K562 (cell line): Measurements from ENCODE around the gene MICAL2. TPM values are rescaled to one million over a fixed set of nuclear protein-coding genes. Genes with fewer than 3 reads are reported as not detected.
A peak's percentile ranks its signal among the peaks of the same experiment; 100 is the strongest.

ENCODE experiments used
- ATAC-seq: fragments of 200-7000 bp; cut with Tn5 transposase; 3 replicates; pipeline ENCODE4 v1.9.1; 2020; ENCODE audit warnings: moderate library complexity
- BruUV-seq: library from RNA; stranded (reverse); fragments of 400-500 nt; replicated peaks from 2 replicates; lab custom pipeline; 2021; lab: Mats Ljungman, UMichigan
- CTCF ChIA-PET: fragments of 300-600 bp; formaldehyde crosslinking; extraction: SDS; loops from one replicate; lab custom pipeline; 2021; ENCODE audit warnings: low intra/inter-chr PET ratio; lab: Yijun Ruan, JAX
- POLR2A ChIA-PET: fragments of 300-600, 350-650 bp; sonication (Branson Sonifier 250); formaldehyde crosslinking; extraction: SDS; loops from one replicate; lab custom pipeline; 2021; ENCODE audit warnings: antibody characterized with exemption, inconsistent platforms; lab: Yijun Ruan, JAX
- DNase-seq, 4 experiments: peaks; one replicate each; pipeline versions ENCODE4 v3.0.0 to v3.0.0-alpha.2; 2011 to 2018; ENCODE audit warnings: low spot score in 3 of 4, mixed read lengths in 3 of 4; ENCODE audit errors: extremely low read depth in 1 of 4
- FAIRE-seq: peaks from 2 replicates; lab custom pipeline; 2011; peaks lifted over from hg19 to GRCh38; lab: Jason Lieb, UNC
- H2AFZ ChIP-seq: 2 replicates; pipeline ENCODE4 v1.6.0; 2011; ENCODE audit warnings: low read depth, low read length, control low read depth, inconsistent platforms
- H3K27ac ChIP-seq: fragments of 200-600 bp; 3 replicates; pipeline ENCODE4 v1.8.0; 2011; ENCODE audit warnings: low read depth, mild to moderate bottlenecking, control low read depth, inconsistent platforms, low read length, moderate library complexity, mixed read lengths; ENCODE audit errors: extremely low read depth
- H3K27me3 ChIP-seq, 2 experiments: fragments of 300-600 bp in 1 of 2; 2 replicates in 1 of 2; 3 replicates in 1 of 2; pipeline versions ENCODE4 v1.6.0 to v1.8.0; 2011; ENCODE audit warnings: inconsistent platforms in 2 of 2, low read length in 2 of 2, mild to moderate bottlenecking in 1 of 2, mixed read lengths in 1 of 2, moderate library complexity in 1 of 2; ENCODE audit not compliant: control insufficient read depth in 2 of 2, insufficient read depth in 2 of 2
- H3K36me3 ChIP-seq: fragments of 300-600 bp; 3 replicates; pipeline ENCODE4 v1.8.0; 2011; ENCODE audit warnings: mild to moderate bottlenecking, low read length, inconsistent platforms; ENCODE audit not compliant: control insufficient read depth, insufficient read depth
- H3K4me1 ChIP-seq, 2 experiments: fragments of 200-600 bp in 1 of 2; replicated peaks in 1 of 2; 2 replicates in 1 of 2; 3 replicates in 1 of 2; pipeline versions ENCODE4 v1.5.1 to v1.8.0; 2011; ENCODE audit warnings: inconsistent platforms in 2 of 2, low read length in 2 of 2, mild to moderate bottlenecking in 1 of 2, mixed read lengths in 1 of 2, moderate library complexity in 1 of 2; ENCODE audit not compliant: control insufficient read depth in 2 of 2, insufficient read depth in 2 of 2
- H3K4me2 ChIP-seq: 2 replicates; pipeline ENCODE4 v1.6.1; 2011; ENCODE audit warnings: low read length, control low read depth, inconsistent platforms, mixed read lengths; ENCODE audit not compliant: insufficient read depth
- H3K4me3 ChIP-seq: fragments of 200-600 bp; sonication (generic), shearing (Covaris generic); 2 replicates; pipeline ENCODE4 v1.5.1; 2016; ENCODE audit warnings: control low read depth, inconsistent platforms
- H3K79me2 ChIP-seq: fragments of 200-600 bp; 3 replicates; pipeline ENCODE4 v1.8.0; 2011; ENCODE audit warnings: low read length, inconsistent platforms; ENCODE audit not compliant: control insufficient read depth, insufficient read depth
- H3K9ac ChIP-seq, 2 experiments: 2 replicates each; pipeline versions ENCODE4 v1.6.0 to v1.6.1; 2011; ENCODE audit warnings: low read depth in 2 of 2, low read length in 2 of 2, control low read depth in 1 of 2, inconsistent platforms in 1 of 2, mild to moderate bottlenecking in 1 of 2, mixed read lengths in 1 of 2; ENCODE audit not compliant: insufficient read depth in 1 of 2
- H3K9me1 ChIP-seq: one replicate; pipeline ENCODE4 v1.6.0; 2011; ENCODE audit warnings: inconsistent platforms, mild to moderate bottlenecking, low read length, moderate library complexity; ENCODE audit not compliant: control insufficient read depth, insufficient read depth
- H3K9me3 ChIP-seq: replicated peaks from 2 replicates; pipeline ENCODE4 v1.5.1; 2011; ENCODE audit warnings: low read depth, low read length, inconsistent platforms; ENCODE audit not compliant: control insufficient read depth, insufficient read depth
- H4K20me1 ChIP-seq: replicated peaks from 2 replicates; pipeline ENCODE4 v1.6.1; 2011; ENCODE audit warnings: low read length, inconsistent platforms, mixed read lengths; ENCODE audit not compliant: control insufficient read depth, insufficient read depth
- ADNP ChIP-seq: fragments of 200-800 bp; sonication (Bioruptor generic); IDR thresholded peaks from 2 replicates; pipeline ENCODE4 v1.6.1; 2016; ENCODE audit warnings: missing genetic modification characterization, missing compliant biosample characterization
- BRF1 ChIP-seq: IDR thresholded peaks from 3 replicates; pipeline ENCODE4 v1.6.1; 2011; ENCODE audit warnings: borderline replicate concordance, mild to moderate bottlenecking; ENCODE audit not compliant: insufficient read length; ENCODE audit errors: extremely low read depth
- CBFA2T3 ChIP-seq: fragments of 450-650 bp; IDR thresholded peaks from 2 replicates; pipeline ENCODE4 v1.6.1; 2017
- HNRNPK ChIP-seq: fragments of 200-400 bp; formaldehyde crosslinking; IDR thresholded peaks from one replicate; pipeline ENCODE4 v1.6.1; 2018; ENCODE audit warnings: mild to moderate bottlenecking, low read depth, low read length; ENCODE audit not compliant: poor library complexity, severe bottlenecking
- KAT7 ChIP-seq: sonication (generic); formaldehyde crosslinking; IDR thresholded peaks from 2 replicates; pipeline ENCODE4 v1.8.0; 2022; ENCODE audit warnings: missing genetic modification reagents, mild to moderate bottlenecking, borderline replicate concordance
- NFE2L1 ChIP-seq: fragments of 450-650 bp; IDR thresholded peaks from 2 replicates; pipeline ENCODE4 v1.6.1; 2016; ENCODE audit warnings: missing genetic modification characterization, low read depth, mild to moderate bottlenecking, missing compliant biosample characterization, moderate library complexity, borderline replicate concordance
- ZNF717 ChIP-seq: fragments of 250-450 bp; sonication (Bioruptor Pico); IDR thresholded peaks from 2 replicates; pipeline ENCODE4 v1.5.0; 2021
- WGBS: fragments of 100-300 bp; shearing (Covaris generic); methylation state at CpG from one replicate; pipeline ENCODE4 v1.1.6; 2016; ENCODE audit warnings: low coverage, mixed read lengths; ENCODE audit not compliant: insufficient coverage; ENCODE audit errors: missing lambda C conversion rate; 5-methylcytosine and 5-hydroxymethylcytosine counted together
- in situ Hi-C: fragments of 300-500 bp; cut with MboI; formaldehyde crosslinking; loops from 4 replicates; pipeline ENCODE4 v1.15.0; 2018; ENCODE audit warnings: inconsistent platforms, mixed read lengths
- intact Hi-C: fragments of 100-400 bp; cut with micrococcal nuclease; formaldehyde crosslinking; loops from 2 replicates; pipeline ENCODE4 v1.14.2; 2022
- polyA plus RNA-seq, 8 experiments: library from polyadenylated mRNA; depleted of rRNA in 4 of 8; stranded (reverse) in 5 of 8; unstranded in 3 of 8; fragments of >200 nt; fragmentation: Nextera tagmentation in 2 of 8; fragmentation: Illumina TruSeq in 1 of 8; extraction: Ambion mirVana in 2 of 8; extraction: Trizol in 1 of 8; gene quantifications; 2 replicates each; pipeline versions ENCODE4 v1.2.1 to v1.2.3, GENCODE V29; 2011 to 2014; ENCODE audit warnings: inconsistent platforms in 1 of 8, missing spikeins in 1 of 8
- total RNA-seq, 7 experiments: library from RNA; depleted of rRNA in 6 of 7; stranded (reverse); fragments of >200 nt in 6 of 7; fragmentation: Illumina TruSeq in 2 of 7; extraction: Trizol in 2 of 7; gene quantifications; 2 replicates each; pipeline versions ENCODE4 v1.2.1 to v1.2.3, GENCODE V29; 2011 to 2021; ENCODE audit warnings: low replicate concordance in 1 of 7
- TF ChIP-seq, protein P1 (sequence below): fragments of 450-650 bp; IDR thresholded peaks from 2 replicates; pipeline ENCODE4 v1.6.1; 2016
- TF ChIP-seq, protein P2 (sequence below): fragments of 450-650 bp; IDR thresholded peaks from 2 replicates; pipeline ENCODE4 v1.7.0; 2016; ENCODE audit warnings: borderline replicate concordance

MICAL2 gene
- total and polyA plus RNA-seq, 9 of the 15 experiments (the other 6 are each of a cell fraction or from before 2014, with no cell fraction given): 4.7 to 64.2 (median 33.6) TPM

DNA sequence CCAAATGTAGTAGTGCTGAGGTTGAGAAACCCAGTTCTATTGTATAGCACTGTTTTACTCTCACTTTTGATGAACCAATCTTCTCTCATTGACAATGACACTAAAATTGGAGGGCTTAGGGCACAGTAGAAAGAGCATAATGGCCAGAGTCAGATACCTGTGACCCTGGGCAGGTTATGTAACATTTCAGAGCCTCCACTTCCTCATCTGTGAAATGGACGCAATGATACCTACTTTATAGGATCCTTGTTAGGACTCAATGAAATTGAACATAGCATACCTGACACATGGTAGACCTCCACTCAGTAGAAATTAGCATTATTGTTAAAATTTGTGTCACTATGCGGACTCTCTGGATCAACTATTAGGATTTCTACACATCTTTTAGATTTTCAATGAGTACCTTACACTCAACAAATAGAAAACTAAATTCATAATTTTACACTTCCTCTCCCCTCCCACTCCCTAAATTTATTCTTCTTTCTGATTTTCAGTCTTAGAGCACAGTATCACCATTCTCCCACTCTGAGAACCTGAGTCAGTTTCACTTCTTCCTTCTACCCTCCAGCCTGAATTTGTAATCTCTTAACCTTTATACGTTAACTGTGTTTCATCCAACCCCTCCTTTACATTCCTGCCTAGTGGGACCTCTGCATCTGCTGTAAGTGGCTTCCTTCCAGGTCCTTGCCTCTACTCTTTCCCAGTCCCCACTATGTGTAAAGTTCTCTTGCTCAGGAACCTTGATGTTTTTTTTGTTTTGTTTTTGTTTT, 78.3 kb downstream of the MICAL2 start (continued):
- TF ChIP-seq ADNP (peak; percentile 74), NFE2L1 (tag) (no peak), HNRNPK (no peak)

DNA sequence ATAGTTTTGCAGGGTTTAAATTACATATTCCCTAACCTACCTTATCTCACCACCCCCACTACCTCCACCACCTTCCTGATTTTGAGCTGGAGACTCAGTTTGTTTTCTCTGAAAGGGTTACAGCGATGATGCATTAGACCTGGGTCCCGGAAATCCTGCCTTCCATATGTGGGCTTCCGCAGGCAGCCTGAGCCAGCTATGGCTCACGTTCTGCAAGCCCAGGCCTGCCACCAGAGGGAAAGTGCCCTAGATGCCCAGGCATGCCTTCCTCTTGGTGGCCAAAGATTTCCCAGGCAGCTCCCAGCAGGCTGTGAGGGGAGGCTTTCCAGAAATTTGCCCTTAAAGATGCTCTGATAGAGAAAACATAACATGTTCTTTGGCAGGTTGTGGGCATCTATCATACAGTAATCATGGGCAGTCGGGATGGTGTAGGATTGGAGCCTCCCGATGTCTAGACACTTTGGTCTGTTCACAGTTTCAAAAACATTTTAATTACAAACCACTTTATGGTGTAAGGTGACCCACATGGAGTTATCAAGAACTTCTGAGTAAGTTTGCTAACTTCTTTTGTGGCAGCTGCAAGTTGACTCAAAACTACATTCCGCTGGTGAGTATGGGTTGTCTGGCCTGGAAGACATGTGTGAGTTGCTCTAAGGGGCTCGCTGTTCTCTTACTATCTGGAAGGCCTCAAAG, 79.3 kb downstream of the MICAL2 start:
- 80% methylated on average over 8 of the region's 8 CpGs for WGBS
- Histone ChIP-seq H2AFZ (no peak overlapping the region), H3K36me3 (peaks cover 5% of the 10 kb centered on the region), H3K79me2 (peaks cover 3% of the 10 kb centered on the region; the same call in 2 of the 3 replicates), H3K9ac (no peak overlapping the region), H4K20me1 (no peaks in the 10 kb centered on the region), H3K27ac (no peak overlapping the region), H3K9me1 (no peaks in the 10 kb centered on the region), H3K27me3 (no peaks in the 10 kb centered on the region), H3K9me3 (no peaks in the 10 kb centered on the region), H3K4me1 (peaks cover 28 to 32% of the 10 kb centered on the region in 2 experiments; a peak in 3 of 5 replicates), H3K4me3 (no peak overlapping the region), H3K4me2 (no peak overlapping the region)
- POLR2A ChIA-PET: interaction anchor here (0.6 to 1.8 kb wide), 2 partner anchors 11 to 18 kb away, joined by 3 to 11 read pairs; no protein-coding TSS in a partner anchor
- TF ChIP-seq ZNF717 (CRISPR knock-in tag): no peak
- TF ChIP-seq, protein P1, sequence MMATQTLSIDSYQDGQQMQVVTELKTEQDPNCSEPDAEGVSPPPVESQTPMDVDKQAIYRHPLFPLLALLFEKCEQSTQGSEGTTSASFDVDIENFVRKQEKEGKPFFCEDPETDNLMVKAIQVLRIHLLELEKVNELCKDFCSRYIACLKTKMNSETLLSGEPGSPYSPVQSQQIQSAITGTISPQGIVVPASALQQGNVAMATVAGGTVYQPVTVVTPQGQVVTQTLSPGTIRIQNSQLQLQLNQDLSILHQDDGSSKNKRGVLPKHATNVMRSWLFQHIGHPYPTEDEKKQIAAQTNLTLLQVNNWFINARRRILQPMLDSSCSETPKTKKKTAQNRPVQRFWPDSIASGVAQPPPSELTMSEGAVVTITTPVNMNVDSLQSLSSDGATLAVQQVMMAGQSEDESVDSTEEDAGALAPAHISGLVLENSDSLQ: no peak
- no peak for TF ChIP-seq BRF1
- TF ChIP-seq CBFA2T3: no peak
- TF ChIP-seq, protein P2, sequence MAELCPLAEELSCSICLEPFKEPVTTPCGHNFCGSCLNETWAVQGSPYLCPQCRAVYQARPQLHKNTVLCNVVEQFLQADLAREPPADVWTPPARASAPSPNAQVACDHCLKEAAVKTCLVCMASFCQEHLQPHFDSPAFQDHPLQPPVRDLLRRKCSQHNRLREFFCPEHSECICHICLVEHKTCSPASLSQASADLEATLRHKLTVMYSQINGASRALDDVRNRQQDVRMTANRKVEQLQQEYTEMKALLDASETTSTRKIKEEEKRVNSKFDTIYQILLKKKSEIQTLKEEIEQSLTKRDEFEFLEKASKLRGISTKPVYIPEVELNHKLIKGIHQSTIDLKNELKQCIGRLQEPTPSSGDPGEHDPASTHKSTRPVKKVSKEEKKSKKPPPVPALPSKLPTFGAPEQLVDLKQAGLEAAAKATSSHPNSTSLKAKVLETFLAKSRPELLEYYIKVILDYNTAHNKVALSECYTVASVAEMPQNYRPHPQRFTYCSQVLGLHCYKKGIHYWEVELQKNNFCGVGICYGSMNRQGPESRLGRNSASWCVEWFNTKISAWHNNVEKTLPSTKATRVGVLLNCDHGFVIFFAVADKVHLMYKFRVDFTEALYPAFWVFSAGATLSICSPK: no peak
- TF ChIP-seq KAT7 (CRISPR knock-in tag): no peak
- no TSS peak for BruUV-seq
- intact Hi-C loops: no loop called here
- CTCF ChIA-PET: no interaction called here
- in situ Hi-C loops: no loop called here
- FAIRE-seq (no peak), ATAC-seq (no peak), DNase-seq (no peak)
